Measurements from ENCODE around the gene CCT2.

Gene CCT2

DNA sequence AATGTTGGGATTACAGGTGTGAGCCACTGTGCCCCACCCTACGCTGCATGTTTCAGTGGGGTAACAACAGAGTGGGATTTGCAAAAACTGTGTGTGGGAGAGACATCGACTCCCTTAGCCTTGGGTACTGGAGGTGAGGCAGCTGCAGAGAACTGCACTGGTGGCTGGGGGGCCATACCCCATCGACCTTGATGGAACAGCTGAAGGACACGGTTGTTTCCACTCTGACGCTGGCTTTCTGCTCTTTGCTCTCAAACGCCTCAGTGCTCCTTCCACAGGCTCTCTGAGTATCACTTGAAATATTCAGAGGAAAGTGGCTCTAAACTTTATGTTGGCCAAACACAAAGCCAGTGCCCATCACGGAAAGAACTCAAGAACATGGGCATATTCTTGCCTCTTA lies 56.3 kb downstream of the CCT2 start:
- no peak for DNase-seq (ENCODE audit: low read depth in 2 of 2)

- no peak for DNase-seq (ENCODE audit: low read depth in 2 of 2)
Observed at GRCh38 chr12:69642531-69642930, 57.3 kb downstream of the CCT2 start.

DNA sequence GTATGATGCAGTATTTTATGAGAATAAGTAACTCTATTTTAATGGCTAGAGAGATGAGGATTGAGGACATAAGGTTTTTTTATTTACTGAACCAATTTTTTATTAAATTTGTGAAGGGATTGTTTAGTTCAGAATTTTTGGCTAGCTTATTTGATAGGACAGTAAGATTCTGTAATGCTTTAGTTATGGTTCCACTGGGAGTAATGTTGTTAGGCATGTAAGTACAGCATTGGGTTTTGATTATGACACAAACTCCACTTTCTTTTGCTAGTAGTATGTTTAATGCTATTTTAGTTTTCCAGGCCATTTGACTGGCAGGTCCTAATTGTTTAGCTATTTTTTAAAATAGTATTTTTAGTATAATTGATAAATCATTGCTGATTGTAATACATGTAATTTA lies 59.3 kb downstream of the CCT2 start:
- DNase-seq (ENCODE audit: low read depth in 2 of 2) = no peak

- no peak for DNase-seq (ENCODE audit: low read depth in 2 of 2)
Observed at GRCh38 chr12:69645031-69645430, 59.8 kb downstream of the CCT2 start.

GRCh38 chr12:69647178-69647577 lies 61.9 kb downstream of the CCT2 start:
- DNase-seq (ENCODE audit: low read depth in 2 of 2) = no peak

DNA sequence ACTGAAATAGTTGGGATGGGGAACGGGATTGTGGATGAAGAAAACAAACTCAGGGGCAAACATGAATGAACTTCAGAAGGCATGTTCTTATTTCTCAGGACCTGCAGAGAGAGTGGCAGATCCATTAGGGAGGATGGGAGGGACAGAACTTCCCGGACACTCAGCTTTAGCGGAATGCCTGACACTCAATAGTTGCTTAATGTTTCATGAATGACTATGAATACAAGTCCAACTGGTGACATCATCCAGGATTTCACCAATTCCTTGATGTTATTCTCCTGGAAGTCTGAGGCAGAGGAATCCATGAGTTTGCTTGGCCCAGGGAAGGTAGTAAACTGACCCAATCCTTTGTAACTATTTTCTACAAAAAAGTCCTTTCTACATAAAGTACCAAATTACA lies 63.2 kb downstream of the CCT2 start:
- no peak for DNase-seq (ENCODE audit: low read depth in 2 of 2)

DNA sequence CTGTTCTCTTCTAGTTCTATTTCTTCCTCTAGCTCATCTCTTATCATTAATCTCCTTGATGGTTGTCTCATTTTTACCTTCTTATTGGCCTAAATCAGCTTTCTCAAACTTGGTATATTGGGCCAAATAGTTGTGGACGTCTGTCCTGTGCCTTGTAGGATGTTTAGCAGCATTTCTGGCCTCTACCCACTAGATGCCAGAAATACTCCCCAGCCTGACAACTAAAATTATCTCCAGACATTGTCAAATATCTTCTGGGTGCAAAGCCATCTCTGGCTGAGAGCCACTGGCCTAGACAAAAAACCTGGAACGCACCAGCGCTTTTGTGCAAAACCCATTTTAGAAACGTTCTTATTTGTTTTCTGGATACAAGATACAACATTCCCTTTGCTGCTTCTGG lies 64.3 kb downstream of the CCT2 start:
- no peak for DNase-seq (ENCODE audit: low read depth in 2 of 2)

Measured in stimulated activated CD8-positive, alpha-beta memory T cell treated with anti-CD3 and anti-CD28 coated beads, Interleukin-15, amount 100 ng/mL, for 48 hours (primary cell).